IMR-90 (cell line): Measurements from ENCODE around the gene MND1. TPM values are rescaled to one million over a fixed set of nuclear protein-coding genes. Genes with fewer than 3 reads are reported as not detected.

ENCODE experiments used
- ATAC-seq: fragments of 200-7000 bp; cut with Tn5 transposase; 2 replicates; pipeline ENCODE4 v1.9.1; 2020; ENCODE audit warnings: low read depth, mild to moderate bottlenecking, moderate library complexity
- BruUV-seq: library from RNA; stranded (reverse); fragments of 400-500 nt; replicated peaks from 2 replicates; lab custom pipeline; 2021; lab: Mats Ljungman, UMichigan
- CTCF ChIA-PET: fragments of 300-600 bp; formaldehyde crosslinking; extraction: SDS; loops from one replicate; lab custom pipeline; 2021; ENCODE audit warnings: antibody characterized with exemption; lab: Yijun Ruan, JAX
- POLR2A ChIA-PET: fragments of 300-600 bp; sonication (Branson Sonifier 250); formaldehyde crosslinking; loops from one replicate; lab custom pipeline; 2022; ENCODE audit warnings: antibody characterized with exemption; ENCODE audit not compliant: unreplicated experiment; lab: Charles Lee
- DNase-seq: peaks from one replicate; pipeline ENCODE4 v3.0.0; 2013
- H2AFZ ChIP-seq: replicated peaks from 2 replicates; pipeline ENCODE3; 2013; ENCODE audit warnings: low read length, mild to moderate bottlenecking; ENCODE audit not compliant: poor library complexity
- H2AK5ac ChIP-seq: 2 replicates; pipeline ENCODE4 v1.6.1; 2013; ENCODE audit warnings: low read depth, low read length, inconsistent platforms
- H2AK9ac ChIP-seq: replicated peaks from 2 replicates; pipeline ENCODE3; 2013; ENCODE audit warnings: mild to moderate bottlenecking, low read depth, low read length, moderate library complexity; ENCODE audit not compliant: poor library complexity
- H2BK120ac ChIP-seq: 2 replicates; pipeline ENCODE4 v1.6.1; 2013; ENCODE audit warnings: low read depth, low read length, inconsistent platforms
- H2BK15ac ChIP-seq: 3 replicates; pipeline ENCODE4 v1.6.1; 2013; ENCODE audit warnings: low read depth, low read length, inconsistent platforms
- H2BK20ac ChIP-seq: 2 replicates; pipeline ENCODE4 v1.6.1; 2013; ENCODE audit warnings: low read depth, mild to moderate bottlenecking, inconsistent platforms, low read length, moderate library complexity
- H2BK5ac ChIP-seq: 2 replicates; pipeline ENCODE4 v1.6.1; 2013; ENCODE audit warnings: mild to moderate bottlenecking, low read depth, low read length, inconsistent platforms; ENCODE audit not compliant: poor library complexity, severe bottlenecking
- H3K14ac ChIP-seq: replicated peaks from 2 replicates; pipeline ENCODE4 v1.6.1; 2013; ENCODE audit warnings: low read depth, low read length, inconsistent platforms
- H3K18ac ChIP-seq: 2 replicates; pipeline ENCODE4 v1.6.1; 2013; ENCODE audit warnings: low read depth, low read length, control low read depth
- H3K23ac ChIP-seq: 2 replicates; pipeline ENCODE4 v1.6.1; 2013; ENCODE audit warnings: low read depth, low read length, inconsistent platforms
- H3K27ac ChIP-seq: 2 replicates; pipeline ENCODE4 v1.5.1; 2013; ENCODE audit warnings: mild to moderate bottlenecking, control low read depth, low read length; ENCODE audit not compliant: insufficient read depth
- H3K27me3 ChIP-seq: 2 replicates; pipeline ENCODE4 v1.6.1; 2013; ENCODE audit warnings: low read length; ENCODE audit not compliant: control insufficient read depth, insufficient read depth
- H3K36me3 ChIP-seq: 2 replicates; pipeline ENCODE4 v1.6.1; 2013; ENCODE audit warnings: low read length, mixed read lengths; ENCODE audit not compliant: control insufficient read depth, insufficient read depth
- H3K4ac ChIP-seq: 2 replicates; pipeline ENCODE4 v1.6.1; 2013; ENCODE audit warnings: low read depth, low read length, inconsistent platforms
- H3K4me1 ChIP-seq: 2 replicates; pipeline ENCODE4 v1.6.1; 2013; ENCODE audit warnings: low read length, mixed read lengths; ENCODE audit not compliant: control insufficient read depth, insufficient read depth
- H3K4me2 ChIP-seq: 2 replicates; pipeline ENCODE4 v1.6.1; 2013; ENCODE audit warnings: low read depth, mild to moderate bottlenecking, control low read depth, low read length, moderate library complexity
- H3K4me3 ChIP-seq: 2 replicates; pipeline ENCODE4 v1.5.1; 2013; ENCODE audit warnings: low read depth, mild to moderate bottlenecking, control low read depth, low read length, moderate library complexity; ENCODE audit not compliant: insufficient read depth
- H3K56ac ChIP-seq: 2 replicates; pipeline ENCODE4 v1.6.1; 2013; ENCODE audit warnings: low read length, inconsistent platforms; ENCODE audit not compliant: insufficient read depth; ENCODE audit errors: extremely low read depth
- H3K79me1 ChIP-seq, 2 experiments: 2 replicates each; pipeline ENCODE4 v1.6.1; 2013; ENCODE audit warnings: low read length in 2 of 2, inconsistent platforms in 1 of 2, low read depth in 1 of 2
- H3K9ac ChIP-seq: 2 replicates; pipeline ENCODE4 v1.6.1; 2013; ENCODE audit warnings: low read depth, low read length, control low read depth
- H3K9me1 ChIP-seq: 2 replicates; pipeline ENCODE4 v1.6.1; 2013; ENCODE audit warnings: low read length, inconsistent platforms; ENCODE audit not compliant: insufficient read depth
- H3K9me3 ChIP-seq: 2 replicates; pipeline ENCODE4 v1.6.1; 2013; ENCODE audit warnings: low read length; ENCODE audit not compliant: control insufficient read depth, insufficient read depth
- H4K20me1 ChIP-seq: 2 replicates; pipeline ENCODE4 v1.6.1; 2013; ENCODE audit warnings: low read length, inconsistent platforms; ENCODE audit not compliant: insufficient read depth
- H4K5ac ChIP-seq: 2 replicates; pipeline ENCODE4 v1.6.1; 2013; ENCODE audit warnings: mild to moderate bottlenecking, low read depth, low read length, control low read depth
- H4K8ac ChIP-seq, 2 experiments: 2 replicates each; pipeline ENCODE4 v1.6.1; 2013; ENCODE audit warnings: low read depth in 2 of 2, low read length in 2 of 2, control low read depth in 1 of 2, inconsistent platforms in 1 of 2
- H4K91ac ChIP-seq: 2 replicates; pipeline ENCODE4 v1.6.1; 2013; ENCODE audit warnings: low read depth, low read length, inconsistent platforms; ENCODE audit not compliant: insufficient read depth
- CEBPB ChIP-seq: IDR thresholded peaks from 2 replicates; pipeline ENCODE4 v1.6.1; 2012; ENCODE audit warnings: low read depth, low read length, improper control_type of control experiment
- CTCF ChIP-seq: conservative IDR thresholded peaks from 2 replicates; pipeline ENCODE4 v1.5.1; 2012; ENCODE audit warnings: mild to moderate bottlenecking, low read depth, low read length, improper control_type of control experiment
- FOS ChIP-seq: fragments of 150-350 bp; IDR thresholded peaks from 2 replicates; pipeline ENCODE4 v1.6.1; 2016; ENCODE audit warnings: low read depth, low read length
- MAZ ChIP-seq: IDR thresholded peaks from 2 replicates; pipeline ENCODE4 v1.6.1; 2012; ENCODE audit warnings: low read depth, mild to moderate bottlenecking, low read length, improper control_type of control experiment, moderate library complexity, borderline replicate concordance
- NFE2L2 ChIP-seq: fragments of 150-350 bp; IDR thresholded peaks from 2 replicates; pipeline ENCODE4 v1.6.1; 2016; ENCODE audit warnings: low read depth, mild to moderate bottlenecking, low read length
- POLR2A ChIP-seq: IDR thresholded peaks from 2 replicates; pipeline ENCODE4 v1.6.1; 2012; ENCODE audit warnings: mild to moderate bottlenecking, low read depth, low read length
- RAD21 ChIP-seq: IDR thresholded peaks from 2 replicates; pipeline ENCODE4 v1.6.1; 2012; ENCODE audit warnings: low read length, improper control_type of control experiment
- RCOR1 ChIP-seq: IDR thresholded peaks from 2 replicates; pipeline ENCODE4 v1.6.1; 2012; ENCODE audit warnings: mild to moderate bottlenecking, low read length, improper control_type of control experiment; ENCODE audit not compliant: insufficient replicate concordance
- SMC3 ChIP-seq: fragments of 150-350 bp; IDR thresholded peaks from 2 replicates; pipeline ENCODE4 v1.6.1; 2016; ENCODE audit warnings: low read depth, mild to moderate bottlenecking, antibody characterized with exemption, low read length, moderate library complexity
- USF2 ChIP-seq: fragments of 150-350 bp; IDR thresholded peaks from 2 replicates; pipeline ENCODE4 v1.6.1; 2017; ENCODE audit warnings: mild to moderate bottlenecking, antibody characterized with exemption, low read length, low read depth
- dilution Hi-C: fragments of 300-500 bp; cut with HindIII; formaldehyde crosslinking; loops from one replicate; pipeline ENCODE4 v1.14.3; 2018; ENCODE audit warnings: low sequenced_read_pairs; ENCODE audit not compliant: unreplicated experiment
- in situ Hi-C: fragments of 300-500 bp; cut with MboI; formaldehyde crosslinking; loops from 3 replicates; pipeline ENCODE4 v1.14.3; 2019; ENCODE audit warnings: low sequenced_read_pairs, inconsistent platforms, mixed read lengths
- intact Hi-C: fragments of 100-400 bp; cut with micrococcal nuclease; formaldehyde crosslinking; loops from 2 replicates; pipeline ENCODE4 v1.10.0; 2022
- polyA plus RNA-seq, 3 experiments: library from polyadenylated mRNA; depleted of rRNA; stranded (reverse); fragments of >200 nt; gene quantifications; 2 replicates each; pipeline ENCODE4 v1.2.3, GENCODE V29; 2012; ENCODE audit warnings: low replicate concordance in 1 of 3
- total RNA-seq: library from RNA; depleted of rRNA; stranded (reverse); fragments of >200 nt; gene quantifications from 2 replicates; pipeline ENCODE4 v1.2.3, GENCODE V29; 2012

Gene MND1
- total and polyA plus RNA-seq, 2 of the 4 experiments (the other 2 are of a cell fraction): 0.36 to 3.5 TPM

GRCh38 chr4:153409924-153410501 is 65.5 kb downstream of the MND1 start (continued):
- no peak for TF ChIP-seq MAZ

- Histone ChIP-seq H3K36me3 (no peaks in the 10 kb centered on the region), H3K9ac (no peak overlapping the region), H4K20me1 (no peaks in the 10 kb centered on the region), H4K8ac (no peak overlapping the region), H3K9me3 (no peaks in the 10 kb centered on the region), H3K14ac (no peak overlapping the region), H2AFZ (no peak overlapping the region), H3K79me1 (no peaks in the 10 kb centered on the region), H4K5ac (no peak overlapping the region), H2AK9ac (no peak overlapping the region), H3K27me3 (no peaks in the 10 kb centered on the region), H2BK15ac (no peak overlapping the region), H3K9me1 (0 out of 2 replicates have a peak, but pooled peaks cover 3% of the 10 kb centered on the region), H2BK5ac (no peak overlapping the region), H3K4me3 (no peak overlapping the region), H3K4ac (no peak overlapping the region), H3K18ac (no peak overlapping the region), H3K56ac (no peak overlapping the region), H2BK120ac (no peak overlapping the region), H3K4me2 (no peak overlapping the region), H3K23ac (no peak overlapping the region), H2AK5ac (no peak overlapping the region), H3K4me1 (peaks cover 3% of the 10 kb centered on the region; the same call in 1 of the 2 replicates), H4K91ac (no peak overlapping the region), H3K27ac (no peak overlapping the region), H2BK20ac (no peak overlapping the region)
- BruUV-seq: no TSS peak
- ATAC-seq: no peak
- dilution Hi-C loops (no loop called here), intact Hi-C loops (no loop called here), in situ Hi-C loops (no loop called here)
- TF ChIP-seq RCOR1 (no peak), FOS (no peak), NFE2L2 (no peak), CEBPB (no peak), POLR2A (no peak), RAD21 (no peak), SMC3 (no peak), USF2 (no peak), CTCF (no peak), MAZ (no peak)
- CTCF ChIA-PET: no interaction called here
- POLR2A ChIA-PET: no interaction called here
- no peak for DNase-seq
Measured at GRCh38 chr4:153413842-153414241, 69.4 kb downstream of the MND1 start.
